Osteoblast (primary cell): ENCODE measurements around the gene BRCA1. TPM values are rescaled to one million over a fixed set of nuclear protein-coding genes. Genes with fewer than 3 reads are reported as not detected.
"Not testable (repeated sequence)": the region's sequence is repeated elsewhere in the genome, so short reads cannot be mapped to it uniquely, and the experiment has no call there.

Experiments used
- DNase-seq: peaks from one replicate; pipeline ENCODE4 v3.0.0; 2011; ENCODE audit warnings: low spot score, mixed read lengths; ENCODE audit not compliant: insufficient read length; ENCODE audit errors: missing footprints
- H2AFZ ChIP-seq: 2 replicates; pipeline ENCODE4 v1.6.0; 2011; ENCODE audit warnings: mild to moderate bottlenecking, low read length
- H3K27ac ChIP-seq: 2 replicates; pipeline ENCODE4 v1.5.1; 2011; ENCODE audit warnings: mild to moderate bottlenecking, low read depth, low read length, moderate library complexity
- H3K27me3 ChIP-seq: 2 replicates; pipeline ENCODE4 v1.6.0; 2012; ENCODE audit warnings: mild to moderate bottlenecking, control low read depth, inconsistent platforms, low read length, moderate library complexity; ENCODE audit not compliant: insufficient read depth
- H3K36me3 ChIP-seq: 2 replicates; pipeline ENCODE4 v1.5.1; 2011; ENCODE audit warnings: mild to moderate bottlenecking, low read length, control low read depth, moderate library complexity; ENCODE audit not compliant: insufficient read depth
- H3K4me1 ChIP-seq: 2 replicates; pipeline ENCODE4 v1.5.1; 2011; ENCODE audit warnings: mild to moderate bottlenecking, low read length, control low read depth, moderate library complexity; ENCODE audit not compliant: insufficient read depth
- H3K4me2 ChIP-seq: 2 replicates; pipeline ENCODE4 v1.6.0; 2011; ENCODE audit warnings: mild to moderate bottlenecking, low read length; ENCODE audit not compliant: insufficient read depth
- H3K4me3 ChIP-seq: fragments of 200-600 bp; sonication (generic); 3 replicates; pipeline ENCODE4 v1.5.1; 2012; ENCODE audit warnings: mild to moderate bottlenecking, low read length, inconsistent platforms; ENCODE audit not compliant: insufficient read depth
- H3K79me2 ChIP-seq: 2 replicates; pipeline ENCODE4 v1.6.0; 2012; ENCODE audit warnings: mild to moderate bottlenecking, low read length, control low read depth, inconsistent platforms; ENCODE audit not compliant: insufficient read depth
- H3K9me3 ChIP-seq: 2 replicates; pipeline ENCODE4 v1.5.1; 2011; ENCODE audit warnings: low read depth, low read length, control low read depth
- H4K20me1 ChIP-seq: 2 replicates; pipeline ENCODE4 v1.6.0; 2012; ENCODE audit warnings: mild to moderate bottlenecking, low read length, control low read depth; ENCODE audit not compliant: insufficient read depth
- total RNA-seq: library from RNA; depleted of rRNA; stranded (reverse); fragments of >200 nt; gene quantifications from 2 replicates; pipeline ENCODE4 v1.2.3, GENCODE V29; 2012
- TF ChIP-seq, protein P1 (sequence below): IDR thresholded peaks from 2 replicates; pipeline ENCODE4 v1.5.1; 2011; ENCODE audit warnings: mild to moderate bottlenecking, low read depth, low read length, moderate library complexity; ENCODE audit errors: extremely low read depth

Gene BRCA1
- total RNA-seq, 1 donor: 5.4 TPM

DNA sequence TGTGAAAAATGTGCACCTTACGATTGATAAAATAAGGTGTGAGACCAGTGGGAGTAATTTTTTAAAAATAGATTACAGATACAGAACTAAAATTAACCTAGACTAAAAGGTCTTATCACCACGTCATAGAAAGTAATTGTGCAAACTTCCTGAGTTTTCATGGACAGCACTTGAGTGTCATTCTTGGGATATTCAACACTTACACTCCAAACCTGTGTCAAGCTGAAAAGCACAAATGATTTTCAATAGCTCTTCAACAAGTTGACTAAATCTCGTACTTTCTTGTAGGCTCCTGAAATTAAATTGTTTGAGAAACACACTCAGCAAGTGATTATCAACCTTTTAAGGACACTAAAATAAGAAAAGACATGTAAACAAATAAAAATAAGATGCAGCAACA is 20.5 kb downstream of the BRCA1 start:
- no peaks in the 10 kb centered on the region for H3K9me3 ChIP-seq
- no peak overlapping the region for H3K4me2 ChIP-seq
- no peaks in the 10 kb centered on the region for H3K79me2 ChIP-seq
- no peaks in the 10 kb centered on the region for H4K20me1 ChIP-seq
- no peak overlapping the region for H3K27ac ChIP-seq
- TF ChIP-seq, protein P1, sequence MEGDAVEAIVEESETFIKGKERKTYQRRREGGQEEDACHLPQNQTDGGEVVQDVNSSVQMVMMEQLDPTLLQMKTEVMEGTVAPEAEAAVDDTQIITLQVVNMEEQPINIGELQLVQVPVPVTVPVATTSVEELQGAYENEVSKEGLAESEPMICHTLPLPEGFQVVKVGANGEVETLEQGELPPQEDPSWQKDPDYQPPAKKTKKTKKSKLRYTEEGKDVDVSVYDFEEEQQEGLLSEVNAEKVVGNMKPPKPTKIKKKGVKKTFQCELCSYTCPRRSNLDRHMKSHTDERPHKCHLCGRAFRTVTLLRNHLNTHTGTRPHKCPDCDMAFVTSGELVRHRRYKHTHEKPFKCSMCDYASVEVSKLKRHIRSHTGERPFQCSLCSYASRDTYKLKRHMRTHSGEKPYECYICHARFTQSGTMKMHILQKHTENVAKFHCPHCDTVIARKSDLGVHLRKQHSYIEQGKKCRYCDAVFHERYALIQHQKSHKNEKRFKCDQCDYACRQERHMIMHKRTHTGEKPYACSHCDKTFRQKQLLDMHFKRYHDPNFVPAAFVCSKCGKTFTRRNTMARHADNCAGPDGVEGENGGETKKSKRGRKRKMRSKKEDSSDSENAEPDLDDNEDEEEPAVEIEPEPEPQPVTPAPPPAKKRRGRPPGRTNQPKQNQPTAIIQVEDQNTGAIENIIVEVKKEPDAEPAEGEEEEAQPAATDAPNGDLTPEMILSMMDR: no peak
- no peaks in the 10 kb centered on the region for H3K36me3 ChIP-seq
- no peak overlapping the region for H2AFZ ChIP-seq
- H3K4me1 ChIP-seq: no peaks in the 10 kb centered on the region
- no peak for DNase-seq
- no peaks in the 10 kb centered on the region for H3K27me3 ChIP-seq
- H3K4me3 ChIP-seq: no peak overlapping the region

DNA sequence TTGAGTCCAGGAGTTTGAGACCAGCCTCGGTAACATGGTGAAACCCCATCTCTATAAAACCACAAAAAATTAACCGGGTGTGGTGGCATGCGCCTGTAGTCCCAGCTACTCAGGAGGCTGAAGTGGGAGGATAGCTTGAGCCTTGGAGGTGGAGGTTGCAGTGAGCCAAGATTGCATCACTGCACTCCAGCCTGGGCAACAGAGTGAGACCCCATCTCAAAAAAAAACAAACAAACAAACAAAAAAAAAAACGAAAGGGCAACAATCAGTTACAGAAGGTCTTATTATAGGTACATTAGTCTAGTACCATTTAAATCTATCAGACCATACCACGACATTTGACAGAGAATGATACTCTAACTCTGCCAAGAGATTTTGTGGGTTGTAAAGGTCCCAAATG is 29.8 kb downstream of the BRCA1 start:
- H3K27ac ChIP-seq, H3K27me3 ChIP-seq, DNase-seq, H3K79me2 ChIP-seq, H2AFZ ChIP-seq, H3K4me2 ChIP-seq, H3K36me3 ChIP-seq, H3K4me3 ChIP-seq, H4K20me1 ChIP-seq, H3K9me3 ChIP-seq: not testable (repeated sequence)
- H3K4me1 ChIP-seq: peaks cover 28% of the 10 kb centered on the region

DNA sequence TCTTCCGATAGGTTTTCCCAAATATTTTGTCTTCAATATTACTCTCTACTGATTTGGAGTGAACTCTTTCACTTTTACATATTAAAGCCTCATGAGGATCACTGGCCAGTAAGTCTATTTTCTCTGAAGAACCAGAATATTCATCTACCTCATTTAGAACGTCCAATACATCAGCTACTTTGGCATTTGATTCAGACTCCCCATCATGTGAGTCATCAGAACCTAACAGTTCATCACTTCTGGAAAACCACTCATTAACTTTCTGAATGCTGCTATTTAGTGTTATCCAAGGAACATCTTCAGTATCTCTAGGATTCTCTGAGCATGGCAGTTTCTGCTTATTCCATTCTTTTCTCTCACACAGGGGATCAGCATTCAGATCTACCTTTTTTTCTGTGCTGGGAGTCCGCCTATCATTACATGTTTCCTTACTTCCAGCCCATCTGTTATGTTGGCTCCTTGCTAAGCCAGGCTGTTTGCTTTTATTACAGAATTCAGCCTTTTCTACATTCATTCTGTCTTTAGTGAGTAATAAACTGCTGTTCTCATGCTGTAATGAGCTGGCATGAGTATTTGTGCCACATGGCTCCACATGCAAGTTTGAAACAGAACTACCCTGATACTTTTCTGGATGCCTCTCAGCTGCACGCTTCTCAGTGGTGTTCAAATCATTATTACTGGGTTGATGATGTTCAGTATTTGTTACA is 30.9 kb downstream of the BRCA1 start:
- no peaks in the 10 kb centered on the region for H3K27me3 ChIP-seq
- no peak overlapping the region for H2AFZ ChIP-seq
- peak overlapping the region; percentile 42 for H3K4me2 ChIP-seq
- no peaks in the 10 kb centered on the region for H3K79me2 ChIP-seq
- H3K4me3 ChIP-seq: no peak overlapping the region
- no peaks in the 10 kb centered on the region for H4K20me1 ChIP-seq
- H3K9me3 ChIP-seq: no peaks in the 10 kb centered on the region
- peak; percentile 85 for DNase-seq
- TF ChIP-seq, protein P1: no peak
- peaks cover 28% of the 10 kb centered on the region for H3K4me1 ChIP-seq
- peak overlapping the region; percentile 76 for H3K27ac ChIP-seq
- peaks cover 3% of the 10 kb centered on the region for H3K36me3 ChIP-seq

GRCh38 chr17:43092901-43093300 is 32.3 kb downstream of the BRCA1 start:
- Histone ChIP-seq H3K4me3 (peak overlapping the region; percentile 8), H3K27me3 (no peaks in the 10 kb centered on the region), H4K20me1 (no peaks in the 10 kb centered on the region), H3K4me2 (peak overlapping the region; percentile 62), H3K36me3 (peaks cover 3% of the 10 kb centered on the region), H3K27ac (no peak overlapping the region), H2AFZ (no peak overlapping the region), H3K4me1 (peaks cover 28% of the 10 kb centered on the region), H3K9me3 (no peaks in the 10 kb centered on the region), H3K79me2 (no peaks in the 10 kb centered on the region)
- TF ChIP-seq, protein P1: no peak
- DNase-seq: no peak
